GM21390 (cell line): ENCODE data around the gene SREBF2.

Source experiments
- ATAC-seq: cut with Tn5 transposase; IDR thresholded peaks from one replicate; pipeline ENCODE4 v1.9.1; 2021; ENCODE audit not compliant: unreplicated experiment

SREBF2 gene

DNA sequence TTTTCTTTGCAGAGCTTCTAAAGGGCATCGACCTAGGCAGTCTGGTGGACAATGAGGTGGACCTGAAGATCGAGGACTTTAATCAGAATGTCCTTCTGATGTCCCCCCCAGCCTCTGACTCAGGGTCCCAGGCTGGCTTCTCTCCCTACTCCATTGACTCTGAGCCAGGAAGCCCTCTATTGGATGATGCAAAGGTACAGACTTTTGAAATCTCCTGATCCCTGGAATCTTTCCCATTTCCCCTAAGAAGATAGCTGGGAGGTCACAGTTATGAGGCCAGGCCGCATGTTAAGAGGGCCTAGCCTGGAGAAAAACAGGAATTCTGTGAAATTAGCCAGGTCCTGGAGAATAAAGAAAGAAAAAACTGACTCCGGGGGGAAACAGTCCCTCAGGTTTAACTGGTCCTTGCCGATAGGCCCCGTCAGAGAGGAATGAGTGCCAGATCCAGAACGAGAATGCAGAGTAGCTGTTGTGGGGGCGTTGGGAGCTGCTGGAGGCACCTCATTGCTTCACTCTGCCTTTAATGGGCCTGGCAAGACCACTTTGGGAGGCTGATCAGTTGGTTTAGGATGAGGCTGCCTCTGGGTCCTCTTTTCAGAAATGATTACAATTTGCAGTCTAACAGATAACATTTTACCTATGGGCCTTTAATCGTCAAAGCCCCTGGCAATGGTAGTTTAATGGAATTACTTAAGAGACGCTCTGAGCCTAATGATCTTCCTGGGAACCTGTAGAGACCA, 42.8 kb downstream of the SREBF2 start:
- no peak for ATAC-seq

DNA sequence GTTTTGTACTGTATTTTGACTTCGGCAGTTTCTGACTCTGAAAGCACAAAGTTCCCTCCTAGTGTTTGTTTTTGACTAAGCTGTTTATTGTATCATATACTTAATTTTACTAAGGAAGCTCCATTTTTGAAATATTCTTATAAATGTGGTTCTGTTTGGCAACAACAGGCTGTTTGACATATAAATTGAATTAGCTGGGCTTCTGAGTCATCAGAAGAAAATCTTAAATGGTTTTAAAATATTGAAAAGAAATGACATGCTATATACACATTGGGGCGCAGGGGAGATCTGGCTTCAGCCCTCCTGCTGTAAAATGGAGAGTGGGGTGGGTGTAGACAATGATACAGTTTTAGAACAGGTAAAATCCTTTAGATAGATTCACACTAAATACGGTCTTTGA, 43.4 kb downstream of the SREBF2 start:
- no peak for ATAC-seq

DNA sequence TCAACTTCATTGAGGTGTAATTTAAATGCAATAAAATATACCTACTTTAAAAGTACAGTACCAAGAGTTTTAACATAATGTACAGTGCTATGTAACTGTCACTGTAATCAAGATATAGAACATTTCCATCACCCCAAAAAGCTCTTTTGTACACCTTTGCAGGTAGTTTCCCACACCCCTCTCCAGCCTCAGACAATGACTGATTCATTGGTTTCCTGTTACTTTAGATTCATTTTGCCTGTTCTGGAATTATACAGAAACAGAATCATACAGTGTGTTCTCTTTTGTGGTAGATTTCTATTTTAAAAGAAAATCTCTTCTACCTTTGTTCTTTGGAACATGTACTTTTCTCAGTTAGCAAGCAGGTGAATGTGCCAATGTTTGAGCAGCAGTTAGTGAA, 43.8 kb downstream of the SREBF2 start:
- no peak for ATAC-seq

DNA sequence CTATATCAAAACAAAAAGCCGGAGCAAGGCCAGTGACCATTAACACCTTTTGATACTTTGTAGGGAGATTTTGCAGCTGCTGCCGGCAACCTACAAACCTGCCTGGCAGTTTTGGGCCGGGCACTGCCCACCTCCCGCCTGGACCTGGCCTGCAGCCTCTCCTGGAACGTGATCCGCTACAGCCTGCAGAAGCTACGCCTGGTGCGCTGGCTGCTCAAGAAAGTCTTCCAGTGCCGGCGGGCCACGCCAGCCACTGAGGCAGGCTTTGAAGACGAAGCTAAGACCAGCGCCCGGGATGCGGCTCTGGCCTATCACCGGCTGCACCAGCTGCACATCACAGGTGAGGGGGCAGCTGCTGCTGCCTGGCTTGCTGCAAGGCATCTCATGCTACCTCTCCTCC, 47.7 kb downstream of the SREBF2 start:
- no peak for ATAC-seq

DNA sequence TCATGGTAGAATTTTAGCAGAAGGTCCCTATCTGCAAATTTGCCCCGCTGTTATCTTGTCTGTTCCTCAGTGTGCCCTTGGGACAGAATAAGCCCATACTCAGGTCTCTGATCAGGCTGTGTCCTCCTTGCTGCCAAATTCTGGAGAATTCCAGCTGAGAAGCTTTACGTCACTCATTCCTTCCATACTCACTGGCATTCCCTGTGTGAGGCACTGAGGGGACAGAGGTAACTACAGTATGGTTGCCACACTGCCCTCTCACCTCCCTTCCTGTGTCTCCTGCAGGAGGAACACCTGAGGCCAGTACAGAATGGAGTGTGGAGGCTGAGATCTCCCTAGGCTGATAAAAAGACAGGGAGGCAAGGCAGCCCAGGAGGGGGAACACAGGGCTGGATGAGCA, 50.5 kb downstream of the SREBF2 start:
- no peak for ATAC-seq

- ATAC-seq: no peak
Observed at GRCh38 chr22:41885116-41885515, 52.2 kb downstream of the SREBF2 start.

- no peak for ATAC-seq
Observed at GRCh38 chr22:41885516-41885915, 52.6 kb downstream of the SREBF2 start.

GRCh38 chr22:41888627-41889200, 55.8 kb downstream of the SREBF2 start:
- ATAC-seq: no peak

DNA sequence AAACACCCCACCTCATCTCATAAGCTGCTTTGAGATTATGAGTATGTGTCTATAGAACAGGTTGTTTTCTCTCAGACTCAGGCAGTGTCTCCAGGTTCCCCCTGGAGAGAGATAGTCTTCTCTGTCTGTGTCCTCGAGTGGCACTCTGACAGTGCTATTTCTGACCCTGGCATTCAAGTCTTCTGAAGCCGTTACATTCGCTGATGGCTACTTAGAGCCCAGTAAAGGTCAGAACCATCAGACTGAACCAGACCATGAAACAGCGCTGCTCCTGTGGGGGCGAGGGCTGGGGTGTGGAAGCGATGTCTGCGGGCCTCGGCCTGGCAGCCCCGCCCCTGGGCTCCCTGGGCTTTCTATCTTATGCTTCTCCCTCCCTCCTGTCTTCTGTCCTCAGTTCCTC, 58.5 kb downstream of the SREBF2 start:
- no peak for ATAC-seq

- no peak for ATAC-seq
Observed at GRCh38 chr22:41892721-41893120, 59.8 kb downstream of the SREBF2 start.

DNA sequence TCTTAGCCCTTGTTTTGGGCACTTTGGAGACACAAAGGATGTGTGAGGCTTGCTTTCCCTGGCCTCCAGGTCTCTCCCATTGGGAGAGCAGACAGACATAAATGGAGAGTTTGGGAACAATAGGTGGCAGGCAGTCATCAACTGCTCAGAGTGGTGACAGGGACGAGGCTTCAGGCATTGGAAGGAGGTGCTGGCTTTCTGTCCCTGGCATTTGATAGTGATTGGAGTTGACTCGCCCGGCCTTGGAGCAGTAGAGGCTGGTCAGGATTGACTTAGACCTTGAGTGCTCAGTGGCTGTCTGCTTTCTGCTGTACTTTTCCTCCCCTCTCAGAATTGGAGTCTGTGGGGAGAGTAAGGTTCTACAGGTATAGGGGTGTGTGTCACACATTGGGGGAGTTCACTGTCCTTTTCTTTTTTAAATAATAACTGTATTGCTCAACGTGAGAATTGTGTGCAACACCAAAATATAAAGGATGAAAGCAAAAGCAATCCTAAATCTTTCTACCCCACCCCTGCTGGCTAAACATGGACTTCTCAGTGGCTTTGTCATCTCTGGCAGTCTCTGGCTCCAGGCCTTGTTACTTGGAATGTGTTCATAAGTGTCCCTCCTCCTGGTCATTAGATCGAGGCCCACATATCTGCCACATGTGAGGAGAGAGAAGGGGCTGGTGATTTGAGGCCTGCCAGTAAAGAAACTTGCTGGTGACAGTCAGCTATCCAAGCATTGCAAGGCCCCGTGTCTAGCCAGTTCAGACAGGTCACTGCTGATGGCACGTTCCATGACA, 60.9 kb downstream of the SREBF2 start:
- ATAC-seq: no peak

- no peak for ATAC-seq
Observed at GRCh38 chr22:41898645-41899044, 65.7 kb downstream of the SREBF2 start.

GRCh38 chr22:41899110-41899509, 66.2 kb downstream of the SREBF2 start:
- ATAC-seq: no peak

- no peak for ATAC-seq
Observed at GRCh38 chr22:41899992-41900651, 67.2 kb downstream of the SREBF2 start.

- no peak for ATAC-seq
Observed at GRCh38 chr22:41900652-41901312, 67.9 kb downstream of the SREBF2 start.

DNA sequence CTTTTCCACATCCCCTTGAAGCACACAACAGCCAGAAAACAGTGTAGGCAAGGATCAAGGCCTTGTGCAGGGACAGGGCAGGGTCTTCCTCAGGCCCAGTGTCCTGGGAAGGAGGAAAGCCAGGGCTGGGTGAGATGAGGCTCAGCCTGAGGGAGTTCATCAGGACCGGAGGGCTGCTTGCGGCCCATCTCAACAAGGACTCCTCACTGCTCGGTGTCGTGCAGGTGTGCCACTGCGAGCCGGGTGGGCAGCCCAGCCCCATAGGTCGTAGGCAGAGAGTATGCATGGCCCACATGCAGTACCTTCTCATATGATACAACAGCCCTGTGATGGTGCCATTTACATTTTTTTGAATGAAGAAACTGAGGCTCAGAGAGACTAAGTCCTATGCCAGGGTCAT, 69.1 kb downstream of the SREBF2 start:
- no peak for ATAC-seq

- ATAC-seq: no peak
Observed at GRCh38 chr22:41902932-41903421, 70.1 kb downstream of the SREBF2 start.

- no peak for ATAC-seq
Observed at GRCh38 chr22:41904450-41905410, 71.8 kb downstream of the SREBF2 start.

DNA sequence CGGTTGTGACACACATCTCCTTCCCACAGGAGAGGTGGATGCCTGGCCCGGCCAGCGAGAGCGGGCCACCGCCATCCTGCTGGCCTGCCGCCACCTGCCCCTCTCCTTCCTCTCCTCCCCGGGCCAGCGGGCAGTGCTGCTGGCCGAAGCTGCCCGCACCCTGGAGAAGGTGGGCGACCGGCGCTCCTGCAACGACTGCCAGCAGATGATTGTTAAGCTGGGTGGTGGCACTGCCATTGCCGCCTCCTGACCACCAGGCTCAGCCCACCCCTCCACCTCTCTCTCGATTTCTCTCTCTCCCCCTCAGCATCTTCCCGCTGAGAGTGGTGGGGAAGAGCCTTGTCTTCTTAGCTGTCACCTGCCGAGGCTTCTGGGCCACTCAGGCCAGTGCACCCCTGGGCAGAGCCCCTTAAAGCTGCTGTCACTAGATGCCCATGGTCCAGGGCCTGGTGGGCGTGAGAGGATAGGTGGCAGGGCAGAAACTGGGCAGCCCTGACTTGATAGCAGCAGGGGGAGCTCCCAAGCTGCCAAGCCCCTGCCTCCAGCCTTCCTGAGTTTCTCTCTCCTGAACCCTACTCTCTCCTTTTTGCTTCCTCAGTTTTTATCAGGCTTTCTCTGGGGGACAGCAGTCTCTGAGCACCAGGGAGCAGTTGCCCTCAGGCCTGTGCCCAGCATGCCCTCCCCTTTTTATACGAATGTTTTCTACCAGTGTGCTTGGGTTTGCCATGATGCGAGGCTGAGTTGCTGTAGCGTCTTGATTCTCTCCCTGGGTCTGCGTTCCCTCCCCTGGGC, 72.7 kb downstream of the SREBF2 start:
- ATAC-seq: no peak
